ENCODE data around the gene CDK1. TPM values are rescaled to one million over a fixed set of nuclear protein-coding genes. Genes with fewer than 3 reads are reported as not detected.

Gene CDK1
- polyA plus RNA-seq, 1 donor (not counting 4 experiments of a cell fraction or from before 2014, with no cell fraction given), result 43.8 TPM

DNA sequence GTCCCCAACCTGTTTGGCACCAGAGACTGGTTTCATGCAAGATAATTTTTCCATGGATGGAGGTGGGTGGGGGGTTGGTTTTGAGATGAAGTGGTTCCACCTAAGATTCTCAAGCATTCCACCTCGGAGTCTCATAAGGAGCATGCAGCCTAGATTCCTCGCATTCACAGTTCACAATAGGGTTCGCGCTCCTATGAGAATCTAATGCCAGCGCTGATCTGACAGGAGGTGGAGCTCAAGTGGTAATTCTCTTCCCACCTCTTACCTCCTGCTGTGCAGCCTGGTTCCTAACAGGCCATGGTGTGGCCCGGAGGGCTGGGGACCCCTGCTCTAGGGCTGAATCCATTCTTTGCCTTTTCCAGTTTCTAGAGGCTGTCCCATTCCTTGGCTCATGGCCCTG lies 19.1 kb upstream of the CDK1 start:
- no peak overlapping the region for H2AFZ ChIP-seq (ENCODE audit: control insufficient read depth, low read length)
- peaks cover 13% of the 10 kb centered on the region for H3K4me1 ChIP-seq (ENCODE audit: control insufficient read depth, extremely low read depth, insufficient read depth, low read length)
- H3K27ac ChIP-seq (ENCODE audit: control insufficient read depth, insufficient read depth, low read length), result no peak overlapping the region
- H3K9me1 ChIP-seq (ENCODE audit: control insufficient read depth, extremely low read depth, insufficient read depth, low read length), result no peaks in the 10 kb centered on the region
- dilution Hi-C loops (cut with MboI; ENCODE audit: extremely low pct_ligation_motif_present, low sequenced_read_pairs), result no loop called here
- H3K79me2 ChIP-seq (ENCODE audit: control insufficient read depth, insufficient read depth, low read length), result no peaks in the 10 kb centered on the region
- H3K36me3 ChIP-seq (ENCODE audit: control insufficient read depth in 2 of 2, extremely low read depth in 1 of 2, insufficient read depth in 2 of 2, low read length in 2 of 2), result no peaks in the 10 kb centered on the region
- no peaks in the 10 kb centered on the region for H3K27me3 ChIP-seq (ENCODE audit: control insufficient read depth, extremely low read depth, insufficient read depth, low read length)
- H4K20me1 ChIP-seq (ENCODE audit: control insufficient read depth, extremely low read depth, insufficient read depth, low read length), result no peaks in the 10 kb centered on the region
- no peak overlapping the region for H3K9ac ChIP-seq (ENCODE audit: control insufficient read depth, extremely low read depth, insufficient read depth, low read length)
- H3K9me3 ChIP-seq (ENCODE audit: control insufficient read depth, low read depth, low read length), result no peaks in the 10 kb centered on the region
- DNase-seq (ENCODE audit: low read depth, low spot score) (no peak), FAIRE-seq (no peak)
- TF ChIP-seq, protein P1, sequence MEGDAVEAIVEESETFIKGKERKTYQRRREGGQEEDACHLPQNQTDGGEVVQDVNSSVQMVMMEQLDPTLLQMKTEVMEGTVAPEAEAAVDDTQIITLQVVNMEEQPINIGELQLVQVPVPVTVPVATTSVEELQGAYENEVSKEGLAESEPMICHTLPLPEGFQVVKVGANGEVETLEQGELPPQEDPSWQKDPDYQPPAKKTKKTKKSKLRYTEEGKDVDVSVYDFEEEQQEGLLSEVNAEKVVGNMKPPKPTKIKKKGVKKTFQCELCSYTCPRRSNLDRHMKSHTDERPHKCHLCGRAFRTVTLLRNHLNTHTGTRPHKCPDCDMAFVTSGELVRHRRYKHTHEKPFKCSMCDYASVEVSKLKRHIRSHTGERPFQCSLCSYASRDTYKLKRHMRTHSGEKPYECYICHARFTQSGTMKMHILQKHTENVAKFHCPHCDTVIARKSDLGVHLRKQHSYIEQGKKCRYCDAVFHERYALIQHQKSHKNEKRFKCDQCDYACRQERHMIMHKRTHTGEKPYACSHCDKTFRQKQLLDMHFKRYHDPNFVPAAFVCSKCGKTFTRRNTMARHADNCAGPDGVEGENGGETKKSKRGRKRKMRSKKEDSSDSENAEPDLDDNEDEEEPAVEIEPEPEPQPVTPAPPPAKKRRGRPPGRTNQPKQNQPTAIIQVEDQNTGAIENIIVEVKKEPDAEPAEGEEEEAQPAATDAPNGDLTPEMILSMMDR (optimal IDR thresholded peaks at IDR 0.05 in 1 of 3, IDR thresholded peaks at IDR 0.05 in 1 of 3, conservative IDR thresholded peaks at IDR 0.05 in 1 of 3; ENCODE audit: extremely low read depth in 1 of 3, insufficient read depth in 2 of 3, low read length in 3 of 3), result no peak
- no peak for TF ChIP-seq EZH2 (IDR thresholded peaks at IDR 0.05; ENCODE audit: low read length)
- H3K4me3 ChIP-seq (ENCODE audit: control insufficient read depth in 2 of 3, extremely low read depth in 1 of 3, insufficient read depth in 2 of 3, low read depth in 1 of 3, low read length in 3 of 3), result no peak overlapping the region
- no peak overlapping the region for H3K4me2 ChIP-seq (ENCODE audit: control insufficient read depth, extremely low read depth, insufficient read depth, low read depth, low read length)

DNA sequence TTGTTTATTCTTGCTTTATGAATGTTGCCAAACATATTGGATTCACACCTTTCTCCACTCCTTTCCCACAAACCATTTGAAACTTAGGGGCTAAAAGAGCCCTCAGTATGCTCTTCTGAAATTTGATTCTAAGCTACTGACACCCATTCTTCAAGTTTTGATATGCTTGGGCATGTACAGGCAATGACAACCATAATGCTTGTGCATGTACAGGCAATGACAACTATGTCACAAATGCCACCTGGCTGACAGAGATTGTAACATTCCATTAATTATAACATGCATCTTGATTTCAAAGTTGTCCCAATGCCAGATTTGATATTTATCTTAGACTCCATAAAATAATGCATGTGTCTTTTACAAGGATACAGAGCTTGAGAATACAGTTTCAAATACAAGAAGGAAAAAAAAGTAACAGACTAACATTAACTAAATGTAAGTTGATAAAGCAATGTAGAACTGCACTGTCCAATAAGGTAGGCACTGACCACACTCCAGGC lies 17.5 kb upstream of the CDK1 start:
- peak; percentile 91 for FAIRE-seq
- Histone ChIP-seq H3K9me3 (ENCODE audit: control insufficient read depth, low read depth, low read length) (no peaks in the 10 kb centered on the region), H3K27me3 (ENCODE audit: control insufficient read depth, extremely low read depth, insufficient read depth, low read length) (no peaks in the 10 kb centered on the region), H4K20me1 (ENCODE audit: control insufficient read depth, extremely low read depth, insufficient read depth, low read length) (no peaks in the 10 kb centered on the region), H3K4me2 (ENCODE audit: control insufficient read depth, extremely low read depth, insufficient read depth, low read depth, low read length) (peak overlapping the region; percentile 55), H3K9me1 (ENCODE audit: control insufficient read depth, extremely low read depth, insufficient read depth, low read length) (no peaks in the 10 kb centered on the region), H3K4me1 (ENCODE audit: control insufficient read depth, extremely low read depth, insufficient read depth, low read length) (peaks cover 13% of the 10 kb centered on the region), H2AFZ (ENCODE audit: control insufficient read depth, low read length) (peak overlapping the region; percentile 47), H3K79me2 (ENCODE audit: control insufficient read depth, insufficient read depth, low read length) (no peaks in the 10 kb centered on the region), H3K9ac (ENCODE audit: control insufficient read depth, extremely low read depth, insufficient read depth, low read length) (no peak overlapping the region), H3K4me3 (ENCODE audit: control insufficient read depth in 2 of 3, extremely low read depth in 1 of 3, insufficient read depth in 2 of 3, low read depth in 1 of 3, low read length in 3 of 3) (no peak overlapping the region), H3K36me3 (ENCODE audit: control insufficient read depth in 2 of 2, extremely low read depth in 1 of 2, insufficient read depth in 2 of 2, low read length in 2 of 2) (no peaks in the 10 kb centered on the region), H3K27ac (ENCODE audit: control insufficient read depth, insufficient read depth, low read length) (peak overlapping the region; percentile 4)
- TF ChIP-seq EZH2 (IDR thresholded peaks at IDR 0.05; ENCODE audit: low read length), result no peak
- TF ChIP-seq, protein P1 (optimal IDR thresholded peaks at IDR 0.05 in 1 of 3, IDR thresholded peaks at IDR 0.05 in 1 of 3, conservative IDR thresholded peaks at IDR 0.05 in 1 of 3; ENCODE audit: extremely low read depth in 1 of 3, insufficient read depth in 2 of 3, low read length in 3 of 3), result no peak
- DNase-seq (ENCODE audit: low read depth, low spot score), result peak; percentile 60
- dilution Hi-C loops (cut with MboI; ENCODE audit: extremely low pct_ligation_motif_present, low sequenced_read_pairs), result no loop called here
